ENCODE results near the gene TREML1.
"Not testable (repeated sequence)": the region's sequence is repeated elsewhere in the genome, so short reads cannot be mapped to it uniquely, and the experiment has no call there.

Gene TREML1

GRCh38 chr6:41153451-41153850 is 696 bp downstream of the TREML1 start:
- no peak overlapping the region for H3K4me3 ChIP-seq (ENCODE audit: low read depth, low read length)

GRCh38 chr6:41150671-41151070 is 3.5 kb downstream of the TREML1 start:
- no peak overlapping the region for H3K4me3 ChIP-seq (ENCODE audit: low read depth, low read length)

GRCh38 chr6:41147917-41148316 is 6.2 kb downstream of the TREML1 start:
- no peak overlapping the region for H3K4me3 ChIP-seq (ENCODE audit: low read depth, low read length)

GRCh38 chr6:41136911-41137310 is 17.2 kb downstream of the TREML1 start:
- no peak overlapping the region for H3K4me3 ChIP-seq (ENCODE audit: low read depth, low read length)

GRCh38 chr6:41135062-41135832 is 18.9 kb downstream of the TREML1 start:
- H3K4me3 ChIP-seq (ENCODE audit: low read depth, low read length) = no peak overlapping the region

- H3K4me3 ChIP-seq (ENCODE audit: low read depth, low read length) = no peak overlapping the region
Measured at GRCh38 chr6:41132254-41132653, 21.9 kb downstream of the TREML1 start.

GRCh38 chr6:41125282-41125681 is 28.9 kb downstream of the TREML1 start:
- H3K4me3 ChIP-seq (ENCODE audit: low read depth, low read length) = no peak overlapping the region

- H3K4me3 ChIP-seq (ENCODE audit: low read depth, low read length) = no peak overlapping the region
Measured at GRCh38 chr6:41122918-41123317, 31.2 kb downstream of the TREML1 start.

- no peak overlapping the region for H3K4me3 ChIP-seq (ENCODE audit: low read depth, low read length)
Measured at GRCh38 chr6:41122373-41122772, 31.8 kb downstream of the TREML1 start.

- H3K4me3 ChIP-seq (ENCODE audit: low read depth, low read length) = no peak overlapping the region
Measured at GRCh38 chr6:41120058-41120457, 34.1 kb downstream of the TREML1 start.

GRCh38 chr6:41119508-41119907 is 34.6 kb downstream of the TREML1 start:
- no peak overlapping the region for H3K4me3 ChIP-seq (ENCODE audit: low read depth, low read length)

- not testable (repeated sequence) for H3K4me3 ChIP-seq (ENCODE audit: low read depth, low read length)
Measured at GRCh38 chr6:41115027-41115426, 39.1 kb downstream of the TREML1 start.

GRCh38 chr6:41111017-41111416 is 43.1 kb downstream of the TREML1 start:
- H3K4me3 ChIP-seq (ENCODE audit: low read depth, low read length) = no peak overlapping the region

GRCh38 chr6:41103847-41104246 is 50.3 kb downstream of the TREML1 start:
- H3K4me3 ChIP-seq (ENCODE audit: low read depth, low read length) = no peak overlapping the region

- no peak overlapping the region for H3K4me3 ChIP-seq (ENCODE audit: low read depth, low read length)
Measured at GRCh38 chr6:41100871-41101287, 53.3 kb downstream of the TREML1 start.
